HG03571 (cell line): ENCODE measurements around the gene STAB1.

Experiments used
- ATAC-seq: cut with Tn5 transposase; IDR thresholded peaks from one replicate; pipeline ENCODE4 v1.9.1; 2021; ENCODE audit not compliant: unreplicated experiment

The STAB1 gene

GRCh38 chr3:52561028-52561747 lies 66.0 kb downstream of the STAB1 start:
- no peak for ATAC-seq

GRCh38 chr3:52563984-52564383 lies 68.8 kb downstream of the STAB1 start:
- no peak for ATAC-seq

- no peak for ATAC-seq
Observed at GRCh38 chr3:52568069-52568468, 72.9 kb downstream of the STAB1 start.

- ATAC-seq = no peak
Observed at GRCh38 chr3:52570076-52570475, 74.9 kb downstream of the STAB1 start.

- no peak for ATAC-seq
Observed at GRCh38 chr3:52572221-52572620, 77.1 kb downstream of the STAB1 start.
